NCI-H2227 treated with DMSO at 0.1 percent for 48 hours (cell line): ENCODE results near the gene SCAMP3.

ENCODE experiments used
- DNase-seq: peaks from one replicate; lab custom pipeline; 2025; lab: John Stamatoyannopoulos, UW

SCAMP3 gene

GRCh38 chr1:155285063-155285462, 22.9 kb upstream of the SCAMP3 start:
- DNase-seq: no peak

GRCh38 chr1:155284476-155284875, 22.3 kb upstream of the SCAMP3 start:
- DNase-seq: no peak

- DNase-seq: no peak
Measured at GRCh38 chr1:155282488-155283091, 20.4 kb upstream of the SCAMP3 start.

- no peak for DNase-seq
Measured at GRCh38 chr1:155279268-155279667, 17.1 kb upstream of the SCAMP3 start.

- DNase-seq: no peak
Measured at GRCh38 chr1:155278689-155279160, 16.6 kb upstream of the SCAMP3 start.

GRCh38 chr1:155277902-155278688, 15.9 kb upstream of the SCAMP3 start:
- peak; percentile 61 for DNase-seq

GRCh38 chr1:155277070-155277901, 15.1 kb upstream of the SCAMP3 start, which contains the start of gene HCN3:
Gene HCN3, plus strand, starts transcription at chr1:155277463. Its CDS starts 128 bp downstream, at chr1:155277591.
- DNase-seq: peak; percentile 98

GRCh38 chr1:155273343-155274245, 11.4 kb upstream of the SCAMP3 start, which contains the start of gene CLK2:
Gene CLK2, minus strand, starts transcription at chr1:155273504. Its CDS starts 2,527 bp downstream, at chr1:155270977.
- peak; percentile 95 for DNase-seq

GRCh38 chr1:155272466-155273342, 10.5 kb upstream of the SCAMP3 start:
- DNase-seq: peak; percentile 85

- DNase-seq: no peak
Measured at GRCh38 chr1:155269381-155269780, 7.2 kb upstream of the SCAMP3 start.

- DNase-seq: no peak
Measured at GRCh38 chr1:155268630-155269029, 6.5 kb upstream of the SCAMP3 start.

GRCh38 chr1:155267373-155267772, 5.2 kb upstream of the SCAMP3 start:
- no peak for DNase-seq

GRCh38 chr1:155266553-155266952, 4.4 kb upstream of the SCAMP3 start:
- DNase-seq: no peak

GRCh38 chr1:155263067-155263466, 907 bp upstream of the SCAMP3 start:
- no peak for DNase-seq

GRCh38 chr1:155261493-155261851, 688 bp downstream of the SCAMP3 start:
- DNase-seq: no peak

GRCh38 chr1:155260276-155260675, 1.9 kb downstream of the SCAMP3 start:
- no peak for DNase-seq

- no peak for DNase-seq
Measured at GRCh38 chr1:155256058-155256852, 5.9 kb downstream of the SCAMP3 start.

- DNase-seq: peak; percentile 85
Measured at GRCh38 chr1:155255243-155256007, 6.7 kb downstream of the SCAMP3 start, which contains the start of gene ENTREP3. Gene ENTREP3, minus strand, starts transcription at chr1:155255483. Its CDS starts 606 bp downstream, at chr1:155254877.
